Liver (tissue), 9 donors: Measurements from ENCODE around the gene MST1R. TPM values are rescaled to one million over a fixed set of nuclear protein-coding genes. Genes with fewer than 3 reads are reported as not detected.

Source experiments
- DNase-seq: peaks from one replicate; pipeline ENCODE4 v3.0.0-alpha.2; 2017; ENCODE audit warnings: low spot score
- H3K27ac ChIP-seq, 2 donors: one replicate each; pipeline ENCODE4 v1.7.0; 2013; ENCODE audit warnings: inconsistent platforms in 2 of 2, low read length in 2 of 2, control low read depth in 1 of 2, low read depth in 1 of 2, mild to moderate bottlenecking in 1 of 2
- H3K27me3 ChIP-seq, 4 donors: one replicate each; pipeline versions ENCODE4 v1.6.1 to v1.7.0; 2013; ENCODE audit warnings: low read length in 3 of 4, inconsistent platforms in 1 of 4, mild to moderate bottlenecking in 1 of 4, moderate library complexity in 1 of 4; ENCODE audit not compliant: control insufficient read depth in 4 of 4, insufficient read depth in 4 of 4
- H3K36me3 ChIP-seq, 4 donors: one replicate each; pipeline versions ENCODE4 v1.6.1 to v1.7.0; 2013; ENCODE audit warnings: low read length in 3 of 4, mild to moderate bottlenecking in 3 of 4, low read depth in 1 of 4, moderate library complexity in 1 of 4; ENCODE audit not compliant: control insufficient read depth in 4 of 4, insufficient read depth in 3 of 4
- H3K4me1 ChIP-seq, 4 donors: one replicate each; pipeline versions ENCODE4 v1.6.1 to v1.7.0; 2013; ENCODE audit warnings: low read length in 3 of 4, mild to moderate bottlenecking in 3 of 4, moderate library complexity in 1 of 4; ENCODE audit not compliant: control insufficient read depth in 4 of 4, insufficient read depth in 4 of 4
- H3K4me3 ChIP-seq, 3 donors: one replicate each; pipeline versions ENCODE4 v1.6.1 to v1.7.0; 2013; ENCODE audit warnings: low read length in 3 of 3, control low read depth in 1 of 3, low read depth in 1 of 3, mild to moderate bottlenecking in 1 of 3
- H3K9ac ChIP-seq, 2 donors: one replicate each; pipeline ENCODE4 v1.7.0; 2013; ENCODE audit warnings: low read length in 2 of 2, mild to moderate bottlenecking in 2 of 2, moderate library complexity in 2 of 2, control low read depth in 1 of 2, low read depth in 1 of 2
- H3K9me3 ChIP-seq, 4 donors: one replicate each; pipeline versions ENCODE4 v1.6.1 to v1.7.0; 2013; ENCODE audit warnings: low read length in 3 of 4; ENCODE audit not compliant: control insufficient read depth in 4 of 4
- EGR1 ChIP-seq, 2 donors: IDR thresholded peaks; 2 replicates each; pipeline ENCODE4 v1.6.1; 2016 to 2018; ENCODE audit warnings: antibody characterized with exemption in 2 of 2, low read depth in 2 of 2
- FOXA1 ChIP-seq: IDR thresholded peaks from 2 replicates; pipeline ENCODE4 v1.6.1; 2016; ENCODE audit warnings: antibody characterized with exemption
- GABPA ChIP-seq, 2 donors: IDR thresholded peaks in 1 of 2; conservative IDR thresholded peaks in 1 of 2; 2 replicates each; pipeline ENCODE4 v1.6.1; 2016; ENCODE audit warnings: antibody characterized with exemption in 2 of 2, mild to moderate bottlenecking in 1 of 2, moderate library complexity in 1 of 2
- HNF4A ChIP-seq, 2 donors: conservative IDR thresholded peaks; 2 replicates each; pipeline ENCODE4 v1.6.1; 2016; ENCODE audit warnings: antibody characterized with exemption in 2 of 2, mild to moderate bottlenecking in 2 of 2
- HNF4G ChIP-seq: IDR thresholded peaks from 2 replicates; pipeline ENCODE4 v1.6.1; 2016; ENCODE audit warnings: antibody characterized with exemption
- JUND ChIP-seq, 2 donors: IDR thresholded peaks; 2 replicates each; pipeline ENCODE4 v1.6.1; 2016; ENCODE audit warnings: antibody characterized with exemption in 2 of 2
- NR2F2 ChIP-seq: IDR thresholded peaks from 2 replicates; pipeline ENCODE4 v1.6.1; 2016; ENCODE audit warnings: antibody characterized with exemption
- RAD21 ChIP-seq, 2 donors: IDR thresholded peaks; 2 replicates each; pipeline ENCODE4 v1.6.1; 2016; ENCODE audit warnings: antibody characterized with exemption in 2 of 2, mild to moderate bottlenecking in 2 of 2
- REST ChIP-seq: IDR thresholded peaks from 2 replicates; pipeline ENCODE4 v1.6.1; 2016; ENCODE audit warnings: antibody characterized with exemption, mild to moderate bottlenecking
- RXRA ChIP-seq, 2 donors: IDR thresholded peaks; 2 replicates each; pipeline ENCODE4 v1.6.1; 2017 to 2018; ENCODE audit warnings: antibody characterized with exemption in 2 of 2, mild to moderate bottlenecking in 1 of 2
- TAF1 ChIP-seq: conservative IDR thresholded peaks from 2 replicates; pipeline ENCODE4 v1.6.1; 2016; ENCODE audit warnings: antibody characterized with exemption, mild to moderate bottlenecking
- ZBTB33 ChIP-seq: IDR thresholded peaks from 2 replicates; pipeline ENCODE4 v1.6.1; 2016; ENCODE audit warnings: antibody characterized with exemption
- WGBS: extraction: QIAGEN DNeasy Blood & Tissue Kit; methylation state at CpG from one replicate; pipeline ENCODE4 v1.1.7; 2013; 5-methylcytosine and 5-hydroxymethylcytosine counted together
- polyA plus RNA-seq, 2 donors: library from polyadenylated mRNA; stranded (reverse) in 1 of 2; unstranded in 1 of 2; fragments of 200-250 nt in 1 of 2; fragments of >200 nt in 1 of 2; fragmentation: Nextera tagmentation in 1 of 2; extraction: Ambion mirVana in 1 of 2; gene quantifications; one replicate each; pipeline versions ENCODE4 v1.2.1 to v1.2.3, GENCODE V29; 2013 to 2015
- total RNA-seq, 2 donors: library from RNA; depleted of rRNA; stranded (reverse); fragments of >200 nt; gene quantifications; one replicate each; pipeline ENCODE4 v1.2.3, GENCODE V29; 2014
- TF ChIP-seq, protein P1 (sequence below): IDR thresholded peaks from 2 replicates; pipeline ENCODE4 v1.6.1; 2016; ENCODE audit warnings: antibody characterized with exemption
- TF ChIP-seq, protein P2 (sequence below): IDR thresholded peaks from 2 replicates; pipeline ENCODE4 v1.6.1; 2016; ENCODE audit warnings: antibody characterized with exemption
- TF ChIP-seq, protein P3 (sequence below): fragments of 150-350 bp; IDR thresholded peaks from 2 replicates; pipeline ENCODE4 v1.5.1; 2017; ENCODE audit warnings: improper control_type of control experiment, low read depth, low read length; ENCODE audit not compliant: missing input control
- donor health status: healthy.
- donor health status: healthy.
- donor health status: healthy.
- donor health status: healthy.
- donor health status: healthy.

The MST1R gene
- total and polyA plus RNA-seq, 4 donors = 0.10 to 0.56 (median 0.33) TPM

- no peak for TF ChIP-seq RAD21 (IDR thresholded peaks at IDR 0.05)
- no peak for TF ChIP-seq NR2F2
- TF ChIP-seq RXRA (IDR thresholded peaks at IDR 0.05) = no peak
Observed at GRCh38 chr3:49896345-49896744, 7.3 kb downstream of the MST1R start (continued).

- H3K9me3 ChIP-seq = no peaks in the 10 kb centered on the region
- WGBS = 97% methylated on average over 9 of the region's 9 CpGs
- no peak overlapping the region for H3K4me3 ChIP-seq
- H3K27me3 ChIP-seq = no peaks in the 10 kb centered on the region
- TF ChIP-seq REST (no peak), FOXA1 (no peak), TAF1 (no peak), JUND (IDR thresholded peaks at IDR 0.05) (no peak), GABPA (IDR thresholded peaks at IDR 0.05 in 1 of 2, conservative IDR thresholded peaks at IDR 0.05 in 1 of 2) (no peak), RXRA (IDR thresholded peaks at IDR 0.05) (no peak), HNF4G (no peak), NR2F2 (no peak), ZBTB33 (no peak), EGR1 (IDR thresholded peaks at IDR 0.05; ENCODE audit: low read depth in 2 of 2) (no peak)
- TF ChIP-seq, protein P1, sequence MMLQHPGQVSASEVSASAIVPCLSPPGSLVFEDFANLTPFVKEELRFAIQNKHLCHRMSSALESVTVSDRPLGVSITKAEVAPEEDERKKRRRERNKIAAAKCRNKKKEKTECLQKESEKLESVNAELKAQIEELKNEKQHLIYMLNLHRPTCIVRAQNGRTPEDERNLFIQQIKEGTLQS = no peak
- TF ChIP-seq, protein P2, sequence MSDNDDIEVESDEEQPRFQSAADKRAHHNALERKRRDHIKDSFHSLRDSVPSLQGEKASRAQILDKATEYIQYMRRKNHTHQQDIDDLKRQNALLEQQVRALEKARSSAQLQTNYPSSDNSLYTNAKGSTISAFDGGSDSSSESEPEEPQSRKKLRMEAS = no peak
- TF ChIP-seq, protein P3, sequence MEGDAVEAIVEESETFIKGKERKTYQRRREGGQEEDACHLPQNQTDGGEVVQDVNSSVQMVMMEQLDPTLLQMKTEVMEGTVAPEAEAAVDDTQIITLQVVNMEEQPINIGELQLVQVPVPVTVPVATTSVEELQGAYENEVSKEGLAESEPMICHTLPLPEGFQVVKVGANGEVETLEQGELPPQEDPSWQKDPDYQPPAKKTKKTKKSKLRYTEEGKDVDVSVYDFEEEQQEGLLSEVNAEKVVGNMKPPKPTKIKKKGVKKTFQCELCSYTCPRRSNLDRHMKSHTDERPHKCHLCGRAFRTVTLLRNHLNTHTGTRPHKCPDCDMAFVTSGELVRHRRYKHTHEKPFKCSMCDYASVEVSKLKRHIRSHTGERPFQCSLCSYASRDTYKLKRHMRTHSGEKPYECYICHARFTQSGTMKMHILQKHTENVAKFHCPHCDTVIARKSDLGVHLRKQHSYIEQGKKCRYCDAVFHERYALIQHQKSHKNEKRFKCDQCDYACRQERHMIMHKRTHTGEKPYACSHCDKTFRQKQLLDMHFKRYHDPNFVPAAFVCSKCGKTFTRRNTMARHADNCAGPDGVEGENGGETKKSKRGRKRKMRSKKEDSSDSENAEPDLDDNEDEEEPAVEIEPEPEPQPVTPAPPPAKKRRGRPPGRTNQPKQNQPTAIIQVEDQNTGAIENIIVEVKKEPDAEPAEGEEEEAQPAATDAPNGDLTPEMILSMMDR = no peak
- H3K27ac ChIP-seq = no peak overlapping the region
- H3K4me1 ChIP-seq = no peaks in the 10 kb centered on the region
- no peak overlapping the region for H3K9ac ChIP-seq
- no peak for DNase-seq
- no peaks in the 10 kb centered on the region for H3K36me3 ChIP-seq
Observed at GRCh38 chr3:49895791-49896190, 7.9 kb downstream of the MST1R start.

- no peak overlapping the region for H3K4me3 ChIP-seq
- DNase-seq = no peak
- H3K4me1 ChIP-seq = no peaks in the 10 kb centered on the region
- no peaks in the 10 kb centered on the region for H3K36me3 ChIP-seq
- H3K9ac ChIP-seq = no peak overlapping the region
- no peaks in the 10 kb centered on the region for H3K9me3 ChIP-seq
- no peak overlapping the region for H3K27ac ChIP-seq
- no peaks in the 10 kb centered on the region for H3K27me3 ChIP-seq
- WGBS = 90% methylated on average over 10 of the region's 10 CpGs
- TF ChIP-seq NR2F2 (no peak), JUND (IDR thresholded peaks at IDR 0.05) (no peak), EGR1 (IDR thresholded peaks at IDR 0.05; ENCODE audit: low read depth in 2 of 2) (no peak), ZBTB33 (no peak), HNF4A (conservative IDR thresholded peaks at IDR 0.05) (no peak)
- TF ChIP-seq, protein P3 = no peak
- TF ChIP-seq, protein P1 = no peak
- TF ChIP-seq, protein P2 = no peak
Observed at GRCh38 chr3:49889296-49889695, 14.4 kb downstream of the MST1R start.
